SU-DHL-6 (cell line): ENCODE measurements around the gene LDB2.

Experiments
- H2AFZ ChIP-seq: fragments of 200-600 bp; sonication (generic); 2 replicates; pipeline ENCODE4 v1.6.1; 2014; ENCODE audit warnings: low read depth, mild to moderate bottlenecking, moderate library complexity, mixed read lengths, antibody characterized with exemption, low read length; ENCODE audit not compliant: severe bottlenecking
- H3F3A ChIP-seq: fragments of 200-600 bp; shearing (Covaris generic); 2 replicates; pipeline ENCODE4 v1.6.0; 2016; ENCODE audit warnings: antibody characterized with exemption, mild to moderate bottlenecking; ENCODE audit not compliant: insufficient read depth
- H3K27ac ChIP-seq: fragments of 200-600 bp; sonication (generic); 2 replicates; pipeline ENCODE4 v1.5.1; 2016; ENCODE audit warnings: low read depth, mild to moderate bottlenecking, low read length, moderate library complexity, mixed read lengths
- H3K27me3 ChIP-seq: fragments of 200-600 bp; sonication (generic), shearing (Covaris generic); 2 replicates; pipeline ENCODE4 v1.6.0; 2014; ENCODE audit warnings: mild to moderate bottlenecking, low read length
- H3K36me3 ChIP-seq: fragments of 200-600 bp; sonication (generic); 2 replicates; pipeline ENCODE4 v1.6.1; 2014; ENCODE audit warnings: mild to moderate bottlenecking, low read length, mixed read lengths
- H3K4me2 ChIP-seq: fragments of 300-600, 200-600 bp; shearing (Covaris generic), sonication (generic); 2 replicates; pipeline ENCODE4 v1.6.0; 2014; ENCODE audit warnings: low read length, low read depth, mild to moderate bottlenecking; ENCODE audit not compliant: poor library complexity, severe bottlenecking
- H3K4me3 ChIP-seq: fragments of 200-600 bp; sonication (generic); 2 replicates; pipeline ENCODE4 v1.5.1; 2014; ENCODE audit warnings: antibody characterized with exemption, low read length, mild to moderate bottlenecking, mixed read lengths; ENCODE audit not compliant: insufficient read depth, poor library complexity, severe bottlenecking
- H3K79me2 ChIP-seq: fragments of 200-600 bp; sonication (generic); 2 replicates; pipeline ENCODE4 v1.6.1; 2014; ENCODE audit warnings: mild to moderate bottlenecking, low read length, moderate library complexity; ENCODE audit not compliant: insufficient read depth
- H3K9ac ChIP-seq: fragments of 200-600 bp; sonication (generic); 2 replicates; pipeline ENCODE4 v1.7.0; 2014; ENCODE audit warnings: mild to moderate bottlenecking, low read length
- H3K9me2 ChIP-seq: fragments of 200-600 bp; sonication (generic); replicated peaks from 2 replicates; pipeline ENCODE4 v1.6.1; 2014; ENCODE audit warnings: low read length; ENCODE audit not compliant: insufficient read depth
- H3K9me3 ChIP-seq: fragments of 200-600 bp; sonication (generic); 2 replicates; pipeline ENCODE4 v1.6.1; 2014; ENCODE audit warnings: low read length, mixed read lengths; ENCODE audit not compliant: insufficient read depth
- H4K20me1 ChIP-seq: fragments of 200-600 bp; sonication (generic); 2 replicates; pipeline ENCODE4 v1.6.1; 2014; ENCODE audit warnings: low read depth, mild to moderate bottlenecking, antibody characterized with exemption, low read length, moderate library complexity, mixed read lengths
- EZH2phosphoT487 ChIP-seq: fragments of 200-600 bp; sonication (generic), shearing (Covaris generic); conservative IDR thresholded peaks from 2 replicates; pipeline ENCODE4 v1.6.1; 2018; ENCODE audit warnings: mild to moderate bottlenecking, antibody characterized with exemption, low read length, moderate library complexity, mixed read lengths
- TF ChIP-seq, protein P1 (sequence below): fragments of 200-600 bp; sonication (generic); IDR thresholded peaks from one replicate; pipeline ENCODE4 v1.5.1; 2017; ENCODE audit warnings: antibody characterized with exemption, mild to moderate bottlenecking, low read length, moderate library complexity; ENCODE audit not compliant: insufficient read depth, poor library complexity, severe bottlenecking

LDB2 gene

DNA sequence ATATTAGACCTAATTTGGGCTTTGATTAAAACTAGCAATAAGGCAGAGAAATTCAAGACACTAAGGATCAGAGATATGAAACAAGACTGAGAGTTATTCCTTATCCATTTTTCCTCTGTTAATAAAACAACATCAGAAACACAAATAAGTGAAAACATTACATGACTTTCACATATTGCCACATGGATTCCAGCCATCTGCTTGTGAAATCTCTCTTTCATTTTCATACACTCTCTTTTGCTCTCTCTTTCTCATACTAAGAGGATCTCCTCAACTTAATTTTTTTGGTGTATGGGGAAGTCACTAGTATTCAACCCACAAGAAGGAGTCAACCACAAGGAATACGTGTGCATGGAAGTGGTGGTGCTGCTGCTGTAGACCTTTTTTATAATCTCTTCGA, 183.0 kb downstream of the LDB2 start:
- no peaks in the 10 kb centered on the region for H3K27me3 ChIP-seq
- no peaks in the 10 kb centered on the region for H3K36me3 ChIP-seq
- H2AFZ ChIP-seq, result no peak overlapping the region
- TF ChIP-seq, protein P1, sequence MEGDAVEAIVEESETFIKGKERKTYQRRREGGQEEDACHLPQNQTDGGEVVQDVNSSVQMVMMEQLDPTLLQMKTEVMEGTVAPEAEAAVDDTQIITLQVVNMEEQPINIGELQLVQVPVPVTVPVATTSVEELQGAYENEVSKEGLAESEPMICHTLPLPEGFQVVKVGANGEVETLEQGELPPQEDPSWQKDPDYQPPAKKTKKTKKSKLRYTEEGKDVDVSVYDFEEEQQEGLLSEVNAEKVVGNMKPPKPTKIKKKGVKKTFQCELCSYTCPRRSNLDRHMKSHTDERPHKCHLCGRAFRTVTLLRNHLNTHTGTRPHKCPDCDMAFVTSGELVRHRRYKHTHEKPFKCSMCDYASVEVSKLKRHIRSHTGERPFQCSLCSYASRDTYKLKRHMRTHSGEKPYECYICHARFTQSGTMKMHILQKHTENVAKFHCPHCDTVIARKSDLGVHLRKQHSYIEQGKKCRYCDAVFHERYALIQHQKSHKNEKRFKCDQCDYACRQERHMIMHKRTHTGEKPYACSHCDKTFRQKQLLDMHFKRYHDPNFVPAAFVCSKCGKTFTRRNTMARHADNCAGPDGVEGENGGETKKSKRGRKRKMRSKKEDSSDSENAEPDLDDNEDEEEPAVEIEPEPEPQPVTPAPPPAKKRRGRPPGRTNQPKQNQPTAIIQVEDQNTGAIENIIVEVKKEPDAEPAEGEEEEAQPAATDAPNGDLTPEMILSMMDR, result no peak
- TF ChIP-seq EZH2phosphoT487, result no peak
- H3K4me2 ChIP-seq, result no peak overlapping the region
- H3K9me2 ChIP-seq, result no peaks in the 10 kb centered on the region
- no peak overlapping the region for H3K27ac ChIP-seq
- no peak overlapping the region for H3K9ac ChIP-seq
- H3F3A ChIP-seq, result no peaks in the 10 kb centered on the region
- H3K9me3 ChIP-seq, result no peaks in the 10 kb centered on the region
- H4K20me1 ChIP-seq, result no peaks in the 10 kb centered on the region
- no peaks in the 10 kb centered on the region for H3K79me2 ChIP-seq
- no peak overlapping the region for H3K4me3 ChIP-seq

DNA sequence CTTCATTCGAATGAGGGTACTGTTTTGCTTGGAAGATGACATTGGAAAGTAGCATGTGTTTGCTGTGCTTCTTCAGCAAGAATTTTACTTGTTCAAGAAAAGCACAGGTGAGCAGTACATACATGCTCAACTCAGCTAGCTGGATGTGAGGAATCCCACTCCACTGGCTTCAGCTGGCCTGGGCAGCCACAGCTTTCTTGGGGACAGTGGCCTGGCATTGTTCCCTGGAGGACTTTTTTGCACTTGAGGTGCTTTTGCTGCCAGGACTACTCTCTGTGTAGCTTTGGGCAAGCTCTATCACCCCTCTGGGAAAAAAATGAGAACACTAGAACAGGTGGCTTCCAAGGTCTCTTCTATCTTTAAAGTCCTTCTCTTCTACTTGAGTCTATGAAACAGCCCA, 184.3 kb downstream of the LDB2 start:
- Histone ChIP-seq H3K4me2 (no peak overlapping the region), H3K9me3 (no peaks in the 10 kb centered on the region), H3K27me3 (no peaks in the 10 kb centered on the region), H3K9ac (no peak overlapping the region), H3K79me2 (no peaks in the 10 kb centered on the region), H3K9me2 (no peaks in the 10 kb centered on the region), H3K4me3 (no peak overlapping the region), H3F3A (no peaks in the 10 kb centered on the region), H2AFZ (no peak overlapping the region), H3K36me3 (no peaks in the 10 kb centered on the region), H4K20me1 (no peaks in the 10 kb centered on the region), H3K27ac (no peak overlapping the region)
- TF ChIP-seq, protein P1, result no peak
- TF ChIP-seq EZH2phosphoT487, result no peak

DNA sequence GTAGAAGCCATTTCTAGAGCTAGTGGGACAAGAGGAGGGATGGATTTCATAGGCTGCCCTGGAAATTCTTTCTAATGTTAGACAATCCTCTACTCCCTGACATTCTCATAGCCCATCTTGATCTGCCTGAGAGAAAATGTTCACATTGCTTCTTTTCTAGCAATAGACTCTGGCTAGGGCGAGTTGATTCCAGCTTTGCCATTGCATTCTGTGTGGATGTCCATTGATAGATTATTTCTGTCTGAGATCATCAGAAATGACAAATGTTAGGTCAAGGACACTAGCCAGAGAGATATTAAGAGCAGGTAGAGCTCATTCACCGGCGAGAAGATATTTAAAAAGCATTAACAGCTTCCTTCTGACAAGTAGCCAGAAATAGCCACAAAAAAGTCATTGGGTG, 184.7 kb downstream of the LDB2 start:
- Histone ChIP-seq H3K4me3 (no peak overlapping the region), H3F3A (no peaks in the 10 kb centered on the region), H2AFZ (no peak overlapping the region), H3K79me2 (no peaks in the 10 kb centered on the region), H3K9me2 (no peaks in the 10 kb centered on the region), H3K27me3 (no peaks in the 10 kb centered on the region), H3K9me3 (no peaks in the 10 kb centered on the region), H3K9ac (no peak overlapping the region), H4K20me1 (no peaks in the 10 kb centered on the region), H3K4me2 (no peak overlapping the region), H3K27ac (no peak overlapping the region), H3K36me3 (no peaks in the 10 kb centered on the region)
- TF ChIP-seq, protein P1, result no peak
- no peak for TF ChIP-seq EZH2phosphoT487

DNA sequence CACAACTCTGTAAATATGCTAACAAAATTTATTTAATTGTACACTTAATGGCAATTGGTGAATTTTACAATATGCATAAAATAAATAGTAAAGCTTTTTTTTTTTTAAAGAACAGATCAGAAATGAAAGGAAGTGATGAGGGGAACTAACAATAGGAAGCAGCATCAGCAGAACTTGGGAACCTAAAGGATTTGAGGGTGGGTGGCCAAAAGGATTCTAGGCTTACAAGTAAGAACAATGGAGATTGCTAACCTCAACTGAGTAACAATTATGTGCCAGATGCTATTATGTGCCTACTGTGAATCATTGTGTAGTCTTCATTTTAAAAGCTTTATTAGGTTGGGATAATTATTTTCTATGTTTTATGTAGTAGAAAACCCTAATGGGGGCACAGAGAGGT, 185.2 kb downstream of the LDB2 start:
- H3K9me3 ChIP-seq, result no peaks in the 10 kb centered on the region
- H3K36me3 ChIP-seq, result no peaks in the 10 kb centered on the region
- H3K27ac ChIP-seq, result no peak overlapping the region
- no peaks in the 10 kb centered on the region for H3F3A ChIP-seq
- no peaks in the 10 kb centered on the region for H3K9me2 ChIP-seq
- H4K20me1 ChIP-seq, result no peaks in the 10 kb centered on the region
- H3K9ac ChIP-seq, result no peak overlapping the region
- H3K79me2 ChIP-seq, result no peaks in the 10 kb centered on the region
- no peak overlapping the region for H3K4me2 ChIP-seq
- H3K4me3 ChIP-seq, result no peak overlapping the region
- H3K27me3 ChIP-seq, result no peaks in the 10 kb centered on the region
- TF ChIP-seq, protein P1, result no peak
- TF ChIP-seq EZH2phosphoT487, result no peak
- no peak overlapping the region for H2AFZ ChIP-seq
